AG04449 (cell line): ENCODE results near the gene RHBDL3.

Experiments
- CTCF ChIA-PET: fragments of 350-600 bp; formaldehyde crosslinking; extraction: SDS; loops from one replicate; lab custom pipeline; 2021; ENCODE audit warnings: antibody characterized with exemption; lab: Yijun Ruan, JAX
- POLR2A ChIA-PET: fragments of 400-600, 350-600 bp; formaldehyde crosslinking; extraction: SDS; loops from one replicate; lab custom pipeline; 2020; ENCODE audit warnings: antibody characterized with exemption, inconsistent platforms; lab: Yijun Ruan, JAX
- DNase-seq: peaks from one replicate; pipeline ENCODE4 v3.0.0-alpha.2; 2010; ENCODE audit warnings: low read depth, low spot score
- H3K4me3 ChIP-seq: 2 replicates; pipeline ENCODE4 v1.5.1; 2011; ENCODE audit warnings: low read depth, mild to moderate bottlenecking, control low read depth, low read length
- TF ChIP-seq, protein P1 (sequence below): IDR thresholded peaks from one replicate; pipeline ENCODE4 v1.5.1; 2011; ENCODE audit warnings: mild to moderate bottlenecking, moderate library complexity, low read length, control low read depth, inconsistent platforms; ENCODE audit not compliant: insufficient read depth; ENCODE audit errors: missing control alignments

Gene RHBDL3

GRCh38 chr17:32265192-32265923, at the start of gene RHBDL3:
Gene RHBDL3 (plus strand): TSS chr17:32265832. CDS start chr17:32266190, 358 bp downstream.
- H3K4me3 ChIP-seq = peak within 1 kb of the TSS; percentile 42
- TF ChIP-seq, protein P1, sequence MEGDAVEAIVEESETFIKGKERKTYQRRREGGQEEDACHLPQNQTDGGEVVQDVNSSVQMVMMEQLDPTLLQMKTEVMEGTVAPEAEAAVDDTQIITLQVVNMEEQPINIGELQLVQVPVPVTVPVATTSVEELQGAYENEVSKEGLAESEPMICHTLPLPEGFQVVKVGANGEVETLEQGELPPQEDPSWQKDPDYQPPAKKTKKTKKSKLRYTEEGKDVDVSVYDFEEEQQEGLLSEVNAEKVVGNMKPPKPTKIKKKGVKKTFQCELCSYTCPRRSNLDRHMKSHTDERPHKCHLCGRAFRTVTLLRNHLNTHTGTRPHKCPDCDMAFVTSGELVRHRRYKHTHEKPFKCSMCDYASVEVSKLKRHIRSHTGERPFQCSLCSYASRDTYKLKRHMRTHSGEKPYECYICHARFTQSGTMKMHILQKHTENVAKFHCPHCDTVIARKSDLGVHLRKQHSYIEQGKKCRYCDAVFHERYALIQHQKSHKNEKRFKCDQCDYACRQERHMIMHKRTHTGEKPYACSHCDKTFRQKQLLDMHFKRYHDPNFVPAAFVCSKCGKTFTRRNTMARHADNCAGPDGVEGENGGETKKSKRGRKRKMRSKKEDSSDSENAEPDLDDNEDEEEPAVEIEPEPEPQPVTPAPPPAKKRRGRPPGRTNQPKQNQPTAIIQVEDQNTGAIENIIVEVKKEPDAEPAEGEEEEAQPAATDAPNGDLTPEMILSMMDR = no peak
- ChIA-PET CTCF (interaction anchor here (1.0 to 1.4 kb wide), 2 partner anchors 12 to 13 kb away, joined by 3 to 6 read pairs; no protein-coding TSS in a partner anchor), POLR2A (no interaction called here)
- DNase-seq = no peak

- H3K4me3 ChIP-seq = no peak overlapping the region
- ChIA-PET POLR2A (no interaction called here), CTCF (interaction anchor here (0.6 to 1.7 kb wide), 2 partner anchors 12 to 66 kb away, joined by 3 to 6 read pairs; no protein-coding TSS in a partner anchor)
- DNase-seq = no peak
- TF ChIP-seq, protein P1 = no peak
Measured at GRCh38 chr17:32222621-32223020, 43.0 kb upstream of the RHBDL3 start.

DNA sequence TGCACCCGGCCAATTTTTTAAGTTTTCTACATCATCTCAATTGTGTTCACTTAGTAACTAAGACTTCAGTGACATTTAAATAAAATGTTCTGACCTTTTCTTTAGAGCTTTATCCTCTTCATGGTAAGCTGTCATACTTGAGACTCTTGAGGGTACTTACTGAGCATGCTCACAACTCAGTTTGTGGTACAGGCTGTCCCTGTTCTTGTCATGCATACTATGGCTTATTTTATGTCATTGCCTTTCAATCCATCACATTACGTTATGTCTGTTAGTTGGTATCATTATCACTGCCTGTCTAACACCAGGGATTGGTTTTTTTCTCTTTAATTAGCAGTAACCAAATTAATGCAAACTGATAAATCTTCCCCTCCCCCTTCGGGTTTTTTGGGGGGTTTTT, 41.9 kb upstream of the RHBDL3 start:
- TF ChIP-seq, protein P1 = no peak
- POLR2A ChIA-PET = no interaction called here
- no peak overlapping the region for H3K4me3 ChIP-seq
- no peak for DNase-seq
- CTCF ChIA-PET = no interaction called here

- ChIA-PET CTCF (no interaction called here), POLR2A (interaction anchor here (0.6 kb wide), 1 partner anchor 14 kb away, joined by 3 read pairs; no protein-coding TSS in a partner anchor)
- TF ChIP-seq, protein P1 = no peak
- no peak for DNase-seq
- no peak overlapping the region for H3K4me3 ChIP-seq
Measured at GRCh38 chr17:32226886-32227285, 38.7 kb upstream of the RHBDL3 start.

GRCh38 chr17:32227910-32228309, 37.7 kb upstream of the RHBDL3 start:
- no peak overlapping the region for H3K4me3 ChIP-seq
- DNase-seq = no peak
- TF ChIP-seq, protein P1 = no peak
- ChIA-PET POLR2A (no interaction called here), CTCF (interaction anchor here (1.1 kb wide), 1 partner anchor 25 kb away, joined by 4 read pairs; no protein-coding TSS in a partner anchor)

- CTCF ChIA-PET = no interaction called here
- DNase-seq = no peak
- TF ChIP-seq, protein P1 = no peak
- H3K4me3 ChIP-seq = no peak overlapping the region
- POLR2A ChIA-PET = no interaction called here
Measured at GRCh38 chr17:32235588-32235987, 30.0 kb upstream of the RHBDL3 start.
